Common myeloid progenitor, CD34-positive (primary cell): ENCODE measurements around the gene TTBK2.

ENCODE experiments used
- CTCF ChIA-PET: fragments of 350-600 bp; sonication (Branson Sonifier 250); formaldehyde crosslinking; loops from one replicate; lab custom pipeline; 2021; ENCODE audit warnings: antibody characterized with exemption; lab: Charles Lee
- POLR2A ChIA-PET: fragments of 350-600 bp; sonication (Branson Sonifier 250); formaldehyde crosslinking; loops from one replicate; lab custom pipeline; 2021; ENCODE audit warnings: antibody characterized with exemption; lab: Charles Lee
- DNase-seq, 3 donors: peaks; one replicate each; pipeline versions ENCODE4 v3.0.0 to v3.0.0-alpha.2; 2013
- H3K27ac ChIP-seq, 2 experiments: 1 replicate in 1 of 2; 2 replicates in 1 of 2; pipeline ENCODE4 v1.7.0; 2013; ENCODE audit warnings: inconsistent platforms in 2 of 2, low read length in 2 of 2, mild to moderate bottlenecking in 2 of 2, low read depth in 1 of 2, moderate library complexity in 1 of 2; ENCODE audit not compliant: severe bottlenecking in 2 of 2, insufficient read depth in 1 of 2, poor library complexity in 1 of 2
- H3K27me3 ChIP-seq, 5 experiments: replicated peaks in 2 of 5; 1 replicate in 3 of 5; 2 replicates in 2 of 5; pipeline versions ENCODE4 v1.6.1 to v1.7.0; 2013; ENCODE audit warnings: low read length in 4 of 5, mild to moderate bottlenecking in 2 of 5, moderate library complexity in 2 of 5, inconsistent platforms in 1 of 5; ENCODE audit not compliant: insufficient read depth in 5 of 5, control insufficient read depth in 4 of 5
- H3K36me3 ChIP-seq, 4 experiments: 1 replicate in 2 of 4; 2 replicates in 2 of 4; pipeline versions ENCODE4 v1.6.1 to v1.7.0; 2013; ENCODE audit warnings: low read length in 3 of 4, control low read depth in 1 of 4, mild to moderate bottlenecking in 1 of 4; ENCODE audit not compliant: control insufficient read depth in 4 of 4, insufficient read depth in 4 of 4
- H3K4me1 ChIP-seq, 4 experiments: 1 replicate in 3 of 4; 2 replicates in 1 of 4; pipeline versions ENCODE4 v1.6.1 to v1.7.1; 2013; ENCODE audit warnings: low read length in 3 of 4, mild to moderate bottlenecking in 3 of 4, control low read depth in 1 of 4, inconsistent platforms in 1 of 4, moderate library complexity in 1 of 4; ENCODE audit not compliant: control insufficient read depth in 4 of 4, insufficient read depth in 4 of 4; ENCODE audit errors: control extremely low read depth in 1 of 4
- H3K4me3 ChIP-seq, 7 experiments: 1 replicate in 4 of 7; 2 replicates in 3 of 7; pipeline versions ENCODE4 v1.5.1 to v1.7.0; 2013; ENCODE audit warnings: mild to moderate bottlenecking in 7 of 7, low read length in 6 of 7, moderate library complexity in 6 of 7, inconsistent platforms in 2 of 7, low read depth in 2 of 7, control low read depth in 1 of 7; ENCODE audit not compliant: insufficient read depth in 4 of 7, control insufficient read depth in 1 of 7; ENCODE audit errors: extremely low read depth in 1 of 7
- H3K9me3 ChIP-seq, 5 experiments: 1 replicate in 4 of 5; 2 replicates in 1 of 5; pipeline versions ENCODE4 v1.6.1 to v1.7.1; 2013; ENCODE audit warnings: low read length in 4 of 5, mild to moderate bottlenecking in 2 of 5, inconsistent platforms in 1 of 5, low read depth in 1 of 5, moderate library complexity in 1 of 5; ENCODE audit not compliant: control insufficient read depth in 4 of 5, insufficient read depth in 2 of 5; ENCODE audit errors: control extremely low read depth in 1 of 5
- WGBS: methylation state at CpG from one replicate; pipeline ENCODE4 v1.1.5; 2013; ENCODE audit not compliant: insufficient coverage; 5-methylcytosine and 5-hydroxymethylcytosine counted together

The TTBK2 gene

GRCh38 chr15:42750306-42750705, 170.3 kb downstream of the TTBK2 start:
- H3K4me3 ChIP-seq: no peak overlapping the region
- H3K27ac ChIP-seq: no peak overlapping the region
- H3K9me3 ChIP-seq: peaks cover 0 to 15% (median 5%) of the 10 kb centered on the region in 5 experiments
- no CpG with 5 or more reads among the region's 2 CpGs for whole genome bisulfite sequencing
- no peaks in the 10 kb centered on the region for H3K4me1 ChIP-seq
- ChIA-PET POLR2A (no interaction called here), CTCF (no interaction called here)
- H3K36me3 ChIP-seq: peaks cover 12 to 51% (median 32%) of the 10 kb centered on the region in 4 experiments
- no peak for DNase-seq
- no peaks in the 10 kb centered on the region for H3K27me3 ChIP-seq

DNA sequence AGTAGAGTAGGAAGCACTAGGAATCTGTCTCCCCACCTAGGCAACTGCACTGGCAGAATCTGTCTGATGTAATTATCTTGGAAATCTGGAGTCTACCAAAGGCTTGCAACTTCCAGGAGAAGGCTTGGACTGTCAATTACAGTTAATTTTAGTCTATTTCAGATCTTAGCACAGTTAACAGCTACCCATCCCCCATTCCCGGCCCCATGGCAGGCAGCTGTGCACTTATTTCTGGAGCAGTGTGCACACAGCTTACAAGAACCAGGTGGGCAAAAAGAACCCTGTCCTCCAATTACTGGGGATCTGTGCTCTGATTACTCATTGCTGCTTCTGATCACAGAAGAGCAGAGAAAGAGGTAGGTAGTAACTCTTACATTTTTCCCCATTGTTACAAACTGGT, 171.3 kb downstream of the TTBK2 start:
- Histone ChIP-seq H3K36me3 (peaks cover 12 to 60% (median 32%) of the 10 kb centered on the region in 4 experiments), H3K4me1 (no peaks in the 10 kb centered on the region), H3K9me3 (peaks cover 0 to 15% (median 5%) of the 10 kb centered on the region in 5 experiments), H3K4me3 (no peak overlapping the region), H3K27ac (no peak overlapping the region), H3K27me3 (no peaks in the 10 kb centered on the region)
- WGBS: 100% methylated on average over 1 of the region's 1 CpG
- POLR2A ChIA-PET: interaction anchor here (0.7 kb wide), 1 partner anchor 597 kb away, joined by 4 read pairs; no protein-coding TSS in a partner anchor
- CTCF ChIA-PET: no interaction called here
- no peak for DNase-seq

DNA sequence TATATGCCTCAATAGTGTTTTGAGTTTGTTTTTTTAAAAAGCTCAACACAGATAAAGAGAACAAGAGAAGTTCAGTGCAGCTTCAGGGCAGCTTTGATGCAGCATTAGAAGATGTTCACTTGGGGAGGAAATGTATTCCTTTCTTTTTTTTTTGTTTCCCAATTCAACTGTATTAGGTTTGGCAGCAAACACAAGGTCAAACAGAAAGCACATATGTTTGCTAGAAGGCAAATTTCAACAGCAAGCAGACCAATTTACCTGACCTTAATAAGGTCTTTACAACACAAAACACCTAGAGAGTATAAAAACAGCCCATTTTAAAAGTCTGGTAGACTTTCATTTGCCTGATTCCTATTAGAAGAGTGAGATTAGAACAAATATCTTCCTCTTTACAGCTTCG, 176.4 kb downstream of the TTBK2 start:
- POLR2A ChIA-PET: no interaction called here
- Histone ChIP-seq H3K9me3 (no peaks in the 10 kb centered on the region), H3K27me3 (no peaks in the 10 kb centered on the region), H3K4me3 (no peak overlapping the region), H3K27ac (no peak overlapping the region), H3K4me1 (no peaks in the 10 kb centered on the region), H3K36me3 (peaks cover 0 to 40% (median 10%) of the 10 kb centered on the region in 4 experiments)
- CTCF ChIA-PET: no interaction called here
- DNase-seq: no peak
- no CpG with 5 or more reads among the region's 1 CpG for WGBS

- Histone ChIP-seq H3K36me3 (peaks cover 0 to 40% (median 9%) of the 10 kb centered on the region in 4 experiments), H3K4me1 (peaks cover 0 to 7% (median 5%) of the 10 kb centered on the region in 4 experiments), H3K27me3 (no peaks in the 10 kb centered on the region), H3K4me3 (no peak overlapping the region), H3K27ac (no peak overlapping the region), H3K9me3 (no peaks in the 10 kb centered on the region)
- POLR2A ChIA-PET: no interaction called here
- WGBS: 100% methylated on average over 2 of the region's 4 CpGs
- DNase-seq: no peak
- CTCF ChIA-PET: no interaction called here
Observed at GRCh38 chr15:42742149-42742548, 178.4 kb downstream of the TTBK2 start.

GRCh38 chr15:42741710-42742109, 178.9 kb downstream of the TTBK2 start:
- peaks cover 0 to 7% (median 5%) of the 10 kb centered on the region in 4 experiments for H3K4me1 ChIP-seq
- WGBS: 100% methylated on average over 2 of the region's 2 CpGs
- H3K9me3 ChIP-seq: no peaks in the 10 kb centered on the region
- no peaks in the 10 kb centered on the region for H3K27me3 ChIP-seq
- POLR2A ChIA-PET: no interaction called here
- no peak for DNase-seq
- H3K36me3 ChIP-seq: peaks cover 0 to 40% (median 9%) of the 10 kb centered on the region in 4 experiments
- CTCF ChIA-PET: no interaction called here
- no peak overlapping the region for H3K4me3 ChIP-seq
- no peak overlapping the region for H3K27ac ChIP-seq

GRCh38 chr15:42737529-42738328, 182.8 kb downstream of the TTBK2 start:
- DNase-seq: peak in 2 of 3 donors; percentile 10 to 20

More at GRCh38 chr15:42737529-42738328, 182.8 kb downstream of the TTBK2 start:
- peak overlapping the region; percentile 78 to 98 (median 89) for H3K4me3 ChIP-seq
- 87% methylated on average over 14 of the region's 21 CpGs for WGBS
- peak overlapping the region; percentile 86 to 95 for H3K27ac ChIP-seq
- H3K9me3 ChIP-seq: no peaks in the 10 kb centered on the region
- ChIA-PET POLR2A (no interaction called here), CTCF (interaction anchor here (0.6 to 0.7 kb wide), 2 partner anchors 109 to 189 kb away, joined by 3 read pairs; no protein-coding TSS in a partner anchor)
- no peaks in the 10 kb centered on the region for H3K27me3 ChIP-seq
- peaks cover 0 to 17% (median 11%) of the 10 kb centered on the region in 4 experiments for H3K4me1 ChIP-seq
- peaks cover 0 to 32% (median 23%) of the 10 kb centered on the region in 4 experiments for H3K36me3 ChIP-seq
